NK-92 treated with Interleukin-12 subunit alpha and Interleukin-12 subunit beta, amount 100 ng/mL, for 24 hours (cell line): ENCODE measurements around the gene PTPN1.

Experiments
- DNase-seq: peaks from one replicate; lab custom pipeline; 2025; lab: John Stamatoyannopoulos, UW

The PTPN1 gene

DNA sequence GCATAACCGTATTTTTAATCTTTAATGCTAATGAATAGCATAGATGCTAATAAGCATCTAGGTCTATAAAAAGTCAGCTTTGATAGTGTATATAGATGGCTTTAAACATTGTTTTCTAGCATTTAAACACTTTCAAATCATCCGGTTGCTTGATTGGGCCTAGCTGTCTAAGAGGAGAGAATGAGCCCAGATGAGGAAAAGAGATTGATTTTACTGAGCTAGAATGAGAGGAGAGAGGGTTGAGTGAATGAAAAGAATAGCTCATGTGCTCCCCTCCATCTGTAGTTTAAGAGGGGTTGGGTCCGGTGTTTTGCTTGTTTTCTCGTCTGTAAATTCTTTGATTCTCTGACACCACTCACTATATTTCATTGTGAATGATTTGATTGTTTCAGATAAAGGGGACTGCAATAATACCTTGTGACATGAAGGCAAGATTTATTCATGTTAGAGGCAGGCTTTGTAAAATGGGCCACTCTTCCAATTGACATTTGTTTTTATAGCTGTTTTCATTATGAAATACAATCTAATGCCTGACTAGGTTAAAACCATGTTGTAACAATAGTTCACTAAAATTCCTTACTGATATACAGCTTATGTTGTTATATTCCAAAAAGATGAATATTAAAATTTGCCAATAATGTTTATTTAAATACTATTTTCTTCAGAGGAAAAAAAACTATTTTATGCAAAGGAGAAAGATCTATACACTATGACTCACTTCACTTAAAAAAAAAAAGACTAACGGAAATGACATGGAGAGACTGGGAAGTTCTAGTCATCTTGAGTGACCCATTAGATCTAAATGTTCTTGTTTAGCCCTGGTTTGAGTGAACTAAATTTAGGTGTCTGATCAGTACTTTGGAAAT is 3.2 kb downstream of the PTPN1 start:
- no peak for DNase-seq

DNA sequence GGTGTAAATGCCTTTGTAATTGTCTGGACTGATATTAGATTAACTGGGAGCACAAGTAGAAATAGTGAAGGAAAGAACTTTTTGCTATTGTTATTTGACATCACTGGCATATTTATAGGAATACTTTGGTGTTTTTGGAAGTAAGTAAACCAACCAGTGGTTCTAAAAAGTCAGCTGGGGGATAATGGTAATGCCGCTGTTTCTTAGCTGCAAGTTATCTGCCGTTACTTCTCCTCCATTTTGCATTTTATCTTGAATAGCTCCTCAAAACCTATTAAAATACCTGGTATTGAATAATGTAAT is 3.8 kb downstream of the PTPN1 start:
- no peak for DNase-seq

DNA sequence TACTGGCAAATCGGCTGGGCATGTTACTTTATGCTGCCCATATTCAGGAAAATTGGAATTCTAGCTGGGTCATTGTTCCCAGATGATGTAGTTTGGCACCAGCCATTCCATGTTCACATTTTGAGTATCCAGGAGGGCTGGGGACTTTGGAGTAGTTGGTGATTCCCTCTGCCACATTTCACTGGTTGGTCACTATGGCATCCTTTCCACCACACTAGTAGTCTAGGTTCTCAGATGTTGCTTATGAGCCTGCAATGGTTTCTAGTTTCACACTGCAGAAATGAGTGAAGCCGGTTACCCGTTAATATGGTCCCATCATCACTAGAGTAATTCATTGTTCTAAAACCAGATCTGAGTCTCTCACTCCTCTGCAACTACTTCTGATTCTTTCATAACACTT is 4.6 kb downstream of the PTPN1 start:
- no peak for DNase-seq

DNA sequence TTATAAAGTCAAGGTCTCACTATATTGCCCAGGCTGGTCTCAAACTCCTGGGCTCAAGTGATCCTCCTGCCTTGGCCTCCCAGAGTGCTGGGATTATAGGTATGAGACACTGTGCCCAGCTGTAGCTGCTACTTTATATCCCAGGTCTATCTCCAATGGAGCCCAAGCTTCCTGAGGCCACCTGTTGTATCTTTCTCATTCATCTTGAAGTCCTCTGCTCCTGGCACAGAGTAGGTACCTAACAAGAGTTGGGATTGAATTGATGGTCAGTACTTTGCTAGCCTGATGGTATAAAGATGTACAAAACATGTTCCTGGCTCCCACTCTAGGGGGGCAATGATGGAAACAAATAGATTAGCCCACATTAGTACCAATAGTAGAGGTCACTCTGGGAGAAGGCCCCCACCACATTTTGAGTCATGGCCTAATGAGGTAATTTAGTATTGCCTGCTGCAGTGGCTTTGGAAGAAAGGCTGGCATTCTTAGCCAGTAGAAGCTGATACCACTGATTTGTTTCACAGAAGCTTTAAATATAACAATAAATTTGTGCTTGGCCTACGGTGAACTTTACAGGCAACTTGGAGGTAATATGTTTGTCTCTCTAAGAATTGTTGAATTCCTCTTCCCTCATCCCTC is 5.4 kb downstream of the PTPN1 start:
- no peak for DNase-seq

GRCh38 chr20:50516180-50516934 is 6.2 kb downstream of the PTPN1 start:
- DNase-seq = no peak

GRCh38 chr20:50516935-50517816 is 7.0 kb downstream of the PTPN1 start:
- DNase-seq = no peak

- DNase-seq = no peak
Measured at GRCh38 chr20:50517817-50518154, 7.6 kb downstream of the PTPN1 start.

GRCh38 chr20:50518270-50518721 is 8.1 kb downstream of the PTPN1 start:
- DNase-seq = no peak

GRCh38 chr20:50519036-50519762 is 9.0 kb downstream of the PTPN1 start:
- DNase-seq = no peak

- no peak for DNase-seq
Measured at GRCh38 chr20:50520222-50520880, 10.2 kb downstream of the PTPN1 start.

DNA sequence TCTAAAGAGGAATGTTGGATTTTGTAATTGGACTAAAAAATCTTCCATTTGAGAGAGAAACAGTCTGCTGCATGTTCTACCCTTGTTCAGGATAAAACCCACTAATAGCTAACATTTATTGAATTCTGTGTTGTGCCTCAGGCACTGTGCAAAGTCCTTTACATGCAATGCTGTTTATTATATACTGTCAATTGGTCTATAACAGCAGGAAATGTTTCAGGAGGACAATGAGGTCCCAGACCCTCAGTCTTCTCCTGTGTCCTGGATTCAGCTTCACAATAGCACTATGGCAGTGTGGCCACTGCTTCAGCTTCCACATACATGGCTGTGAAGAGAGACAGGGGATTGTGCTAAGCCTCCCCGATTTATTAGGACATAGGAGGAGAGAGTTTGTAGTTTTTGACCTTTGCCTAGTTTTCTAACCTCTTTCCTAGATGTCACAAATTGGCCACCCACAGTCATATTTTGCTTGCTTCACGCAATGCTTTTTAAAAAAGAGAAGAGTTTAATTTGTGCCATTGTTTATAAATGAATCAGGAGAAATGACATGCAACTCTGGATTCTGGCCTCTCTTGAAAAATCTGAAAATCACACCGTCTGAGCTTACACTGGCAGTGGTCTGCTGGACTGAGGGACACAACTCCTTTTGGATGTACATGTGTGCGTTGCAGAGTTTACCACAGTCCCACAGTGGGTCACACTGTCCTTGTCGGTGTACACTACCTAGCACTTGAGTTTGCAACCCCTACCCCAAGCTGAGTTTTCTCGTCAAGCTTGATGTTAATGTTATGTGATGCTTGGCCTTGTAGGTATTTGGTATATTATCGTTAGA is 11.3 kb downstream of the PTPN1 start:
- DNase-seq = no peak

GRCh38 chr20:50522053-50522674 is 12.0 kb downstream of the PTPN1 start:
- no peak for DNase-seq

GRCh38 chr20:50523552-50524167 is 13.5 kb downstream of the PTPN1 start:
- no peak for DNase-seq

DNA sequence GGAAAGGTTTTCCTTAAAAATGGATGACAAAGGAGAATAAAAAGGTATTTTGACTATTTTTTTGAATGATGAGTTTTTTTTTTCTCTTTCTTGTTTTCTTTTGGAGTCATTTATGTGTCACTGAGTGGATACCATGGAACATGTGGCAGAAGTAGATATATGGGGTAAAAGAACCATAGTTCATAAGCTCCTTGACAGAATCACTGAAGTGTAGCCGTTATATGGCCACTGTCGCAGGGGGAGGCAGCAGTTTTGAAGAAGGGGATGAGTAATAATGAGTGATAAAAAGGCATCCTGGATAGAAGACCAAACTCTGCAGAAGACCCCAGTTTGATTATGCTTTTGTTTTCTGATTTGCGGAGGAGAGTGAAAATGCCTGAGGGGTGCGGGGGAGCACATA is 15.5 kb downstream of the PTPN1 start:
- no peak for DNase-seq

GRCh38 chr20:50526403-50526989 is 16.3 kb downstream of the PTPN1 start:
- DNase-seq = no peak

DNA sequence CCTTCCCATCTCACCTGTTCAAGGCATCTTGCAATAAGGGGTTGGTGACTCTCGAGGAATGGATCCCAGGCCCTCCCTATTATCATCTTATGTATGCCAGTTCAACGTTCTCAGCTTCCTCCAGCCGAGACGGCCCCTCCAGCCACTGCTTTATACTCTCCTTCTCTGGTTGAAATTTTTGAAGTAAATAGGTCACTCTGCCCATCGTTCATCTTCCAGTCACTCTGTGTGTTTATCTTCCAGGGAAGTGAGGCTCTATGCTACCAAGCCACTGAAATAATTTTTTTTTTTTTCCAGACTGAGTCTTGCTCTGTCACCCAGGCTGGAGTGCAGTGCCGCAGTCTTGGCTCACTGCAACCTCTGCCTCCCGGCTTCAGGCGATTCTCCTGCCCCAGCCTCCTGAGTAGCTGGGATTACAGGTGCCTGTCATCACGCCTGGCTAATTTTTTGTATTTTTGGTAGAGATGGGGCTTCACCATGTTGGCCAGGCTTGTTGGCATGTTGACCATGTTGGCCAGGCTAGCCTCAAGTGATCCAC is 17.0 kb downstream of the PTPN1 start:
- DNase-seq = no peak

- no peak for DNase-seq
Measured at GRCh38 chr20:50528129-50528528, 17.9 kb downstream of the PTPN1 start.

DNA sequence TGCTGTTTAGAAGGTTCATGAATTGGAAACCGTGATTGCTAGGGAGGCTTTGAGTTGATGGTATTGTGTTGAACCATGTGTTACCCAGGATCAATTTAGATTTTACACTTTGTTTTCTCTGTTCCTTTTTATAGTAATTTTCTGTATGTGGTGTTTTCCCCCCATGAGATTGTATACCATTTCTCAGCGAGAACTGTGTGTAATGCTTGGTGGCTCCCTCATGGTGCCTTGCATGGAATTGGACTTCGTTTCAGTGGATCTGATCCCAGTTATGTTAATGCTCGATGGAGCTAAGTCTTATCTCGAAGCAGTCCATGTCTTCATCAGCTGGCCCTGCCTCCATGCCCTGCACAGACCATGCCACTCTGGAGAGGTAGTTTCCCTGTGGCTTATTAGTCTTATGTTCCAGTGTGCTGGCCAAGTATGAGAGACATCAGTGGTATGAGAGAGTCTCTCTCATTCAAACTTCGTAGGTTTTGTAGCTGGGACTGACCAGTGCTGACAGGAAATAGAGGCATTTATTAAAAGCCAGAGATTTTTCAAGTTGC is 18.7 kb downstream of the PTPN1 start:
- DNase-seq = no peak
